HepG2 (cell line): ENCODE data around the gene KRTAP10-2. TPM values are rescaled to one million over a fixed set of nuclear protein-coding genes. Genes with fewer than 3 reads are reported as not detected.

ENCODE experiments used
- ELF1 ChIP-seq: sonication (generic); formaldehyde crosslinking; IDR thresholded peaks from 2 replicates; pipeline ENCODE4 v1.4.0; 2020; ENCODE audit warnings: missing genetic modification reagents
- IRF2 ChIP-seq: IDR thresholded peaks from 2 replicates; pipeline ENCODE4 v1.6.1; 2018; ENCODE audit warnings: missing genetic modification reagents, missing compliant biosample characterization
- IRX3 ChIP-seq: sonication (generic); formaldehyde crosslinking; IDR thresholded peaks from 2 replicates; pipeline ENCODE4 v1.8.1; 2023; ENCODE audit warnings: mild to moderate bottlenecking, low read depth, missing genetic modification reagents, borderline replicate concordance
- JUN ChIP-seq: sonication (generic); formaldehyde crosslinking; IDR thresholded peaks from 2 replicates; pipeline ENCODE4 v1.4.0; 2020; ENCODE audit warnings: mild to moderate bottlenecking, missing genetic modification reagents
- KDM1A ChIP-seq: IDR thresholded peaks from 2 replicates; pipeline ENCODE4 v1.6.1; 2016; ENCODE audit warnings: missing compliant biosample characterization
- NFE2L2 ChIP-seq: fragments of 150-350 bp; IDR thresholded peaks from 2 replicates; pipeline ENCODE4 v1.6.1; 2014; ENCODE audit warnings: low read length
- NFKB2 ChIP-seq: sonication (generic); formaldehyde crosslinking; IDR thresholded peaks from 2 replicates; pipeline ENCODE4 v1.4.0; 2020; ENCODE audit warnings: missing genetic modification reagents, borderline replicate concordance
- SP140L ChIP-seq: sonication (generic); formaldehyde crosslinking; IDR thresholded peaks from 2 replicates; pipeline ENCODE4 v1.4.0; 2020; ENCODE audit warnings: missing genetic modification reagents, borderline replicate concordance
- THAP11 ChIP-seq: IDR thresholded peaks from 2 replicates; pipeline ENCODE4 v1.6.1; 2016; ENCODE audit warnings: missing biosample characterization, missing genetic modification reagents
- TOPORS ChIP-seq: sonication (generic); formaldehyde crosslinking; IDR thresholded peaks from 2 replicates; pipeline ENCODE4 v1.8.0; 2023; ENCODE audit warnings: mild to moderate bottlenecking, missing genetic modification reagents
- ZBTB7A ChIP-seq: sonication (generic); formaldehyde crosslinking; IDR thresholded peaks from 2 replicates; pipeline ENCODE4 v1.8.0; 2022; ENCODE audit warnings: mild to moderate bottlenecking, missing genetic modification reagents
- ZNF225 ChIP-seq: sonication (generic); formaldehyde crosslinking; IDR thresholded peaks from 2 replicates; pipeline ENCODE4 v1.4.0; 2020; ENCODE audit warnings: mild to moderate bottlenecking, missing genetic modification reagents
- ZNF274 ChIP-seq: sonication (generic); formaldehyde crosslinking; IDR thresholded peaks from 2 replicates; pipeline ENCODE4 v1.5.1; 2020; ENCODE audit warnings: mild to moderate bottlenecking, missing genetic modification reagents
- ZNF30 ChIP-seq: sonication (generic); formaldehyde crosslinking; IDR thresholded peaks from 2 replicates; pipeline ENCODE4 v1.5.0; 2020; ENCODE audit warnings: mild to moderate bottlenecking, missing genetic modification reagents
- ZNF629 ChIP-seq: sonication (generic); formaldehyde crosslinking; conservative IDR thresholded peaks from 2 replicates; pipeline ENCODE4 v1.5.0; 2020; ENCODE audit warnings: missing genetic modification reagents
- ZSCAN25 ChIP-seq: sonication (generic); formaldehyde crosslinking; IDR thresholded peaks from 2 replicates; pipeline ENCODE4 v1.8.0; 2022; ENCODE audit warnings: mild to moderate bottlenecking, missing genetic modification reagents
- polyA plus RNA-seq, 8 experiments: library from polyadenylated mRNA; depleted of rRNA in 3 of 8; stranded (reverse) in 7 of 8; unstranded in 1 of 8; fragments of >200 nt; fragmentation: Illumina TruSeq in 4 of 8; extraction: Trizol in 4 of 8; gene quantifications; 2 replicates each; pipeline versions ENCODE4 v1.2.1 to v1.2.3, GENCODE V29; 2011 to 2016; ENCODE audit warnings: low read depth in 4 of 8, missing spikeins in 1 of 8, mixed read lengths in 1 of 8; ENCODE audit not compliant: insufficient read depth in 1 of 8
- total RNA-seq, 5 experiments: library from RNA; depleted of rRNA; stranded (reverse); fragments of >200 nt; fragmentation: Illumina TruSeq; extraction: Trizol; gene quantifications; 2 replicates each; pipeline ENCODE4 v1.2.3, GENCODE V29; 2016; ENCODE audit warnings: low read depth in 1 of 5
- TF ChIP-seq, protein P1 (sequence below): sonication (generic); formaldehyde crosslinking; IDR thresholded peaks from 2 replicates; pipeline ENCODE4 v1.5.0; 2020; ENCODE audit warnings: mild to moderate bottlenecking, missing genetic modification reagents
- TF ChIP-seq, protein P2 (sequence below): sonication (generic); formaldehyde crosslinking; IDR thresholded peaks from 2 replicates; pipeline ENCODE4 v1.5.1; 2020; ENCODE audit warnings: mild to moderate bottlenecking, missing genetic modification reagents, borderline replicate concordance
- TF ChIP-seq, protein P3 (sequence below): sonication (generic); formaldehyde crosslinking; IDR thresholded peaks from 2 replicates; pipeline ENCODE4 v1.9.0; 2022; ENCODE audit warnings: low read depth, missing genetic modification reagents
- TF ChIP-seq, protein P4 (sequence below): sonication (generic); formaldehyde crosslinking; IDR thresholded peaks from 2 replicates; pipeline ENCODE4 v1.4.0; 2020; ENCODE audit warnings: missing genetic modification reagents
- TF ChIP-seq, protein P5 (sequence below): sonication (generic); formaldehyde crosslinking; IDR thresholded peaks from 2 replicates; pipeline ENCODE4 v1.4.0; 2020; ENCODE audit warnings: missing genetic modification reagents, mild to moderate bottlenecking, borderline replicate concordance
- TF ChIP-seq, protein P6 (sequence below): sonication (generic); formaldehyde crosslinking; IDR thresholded peaks from 2 replicates; pipeline ENCODE4 v1.5.0; 2020; ENCODE audit warnings: missing genetic modification reagents

KRTAP10-2 gene
- total and polyA plus RNA-seq, 2 of the 13 experiments (the other 11 are each of a cell fraction or from before 2014, with no cell fraction given), result not detected

DNA sequence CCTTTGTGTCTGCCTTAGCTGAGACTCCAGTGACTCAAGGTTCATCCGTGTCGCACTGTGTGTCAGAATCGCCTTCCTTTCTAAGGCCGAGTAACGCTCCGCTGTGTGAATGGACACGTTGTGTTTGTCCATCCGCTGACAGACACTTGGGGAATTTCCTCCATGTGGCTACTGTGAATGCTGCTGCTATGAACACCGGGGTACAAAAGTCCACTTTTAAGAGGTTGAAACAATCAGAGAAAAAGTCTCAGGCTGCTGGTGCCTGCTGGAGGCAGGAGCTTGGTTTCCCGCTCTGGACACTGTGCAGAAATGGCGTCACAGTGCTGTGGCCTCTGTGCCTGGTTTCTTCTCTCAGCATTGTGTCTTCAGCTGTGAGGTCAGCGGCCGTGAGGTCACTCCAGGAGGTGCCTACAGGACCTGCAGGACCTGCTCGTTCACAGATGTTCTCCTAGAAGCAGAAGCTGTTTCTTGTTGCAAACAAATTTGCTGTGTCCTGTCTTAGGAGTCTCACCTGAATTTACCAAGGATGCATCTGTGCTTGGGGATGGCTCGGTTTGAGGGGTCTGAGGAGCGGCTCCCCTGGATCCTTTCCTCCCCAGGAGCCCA lies 45.5 kb downstream of the KRTAP10-2 start (continued):
- TF ChIP-seq ZNF629 (CRISPR knock-in tag) (peak; percentile 34; the same call in 1 of the 2 replicates), ZBTB7A (no peak), ELF1 (peak; percentile 6; the same call in 1 of the 2 replicates), TOPORS (CRISPR knock-in tag) (0 out of 2 replicates have a peak, but pooled peaks have one; percentile 64), NFE2L2 (no peak), IRF2 (CRISPR knock-in tag) (peak; percentile 60), ZSCAN25 (CRISPR knock-in tag) (no peak), ZNF30 (CRISPR knock-in tag) (no peak), JUN (CRISPR knock-in tag) (0 out of 2 replicates have a peak, but pooled peaks have one; percentile 11), IRX3 (no peak), THAP11 (CRISPR knock-in tag) (peak; percentile 47), KDM1A (0 out of 2 replicates have a peak, but pooled peaks have one; percentile 50), SP140L (CRISPR knock-in tag) (no peak), ZNF225 (CRISPR knock-in tag) (no peak), NFKB2 (CRISPR knock-in tag) (no peak), ZNF274 (CRISPR knock-in tag) (peak; percentile 58; the same call in 1 of the 2 replicates)
- TF ChIP-seq, protein P1, sequence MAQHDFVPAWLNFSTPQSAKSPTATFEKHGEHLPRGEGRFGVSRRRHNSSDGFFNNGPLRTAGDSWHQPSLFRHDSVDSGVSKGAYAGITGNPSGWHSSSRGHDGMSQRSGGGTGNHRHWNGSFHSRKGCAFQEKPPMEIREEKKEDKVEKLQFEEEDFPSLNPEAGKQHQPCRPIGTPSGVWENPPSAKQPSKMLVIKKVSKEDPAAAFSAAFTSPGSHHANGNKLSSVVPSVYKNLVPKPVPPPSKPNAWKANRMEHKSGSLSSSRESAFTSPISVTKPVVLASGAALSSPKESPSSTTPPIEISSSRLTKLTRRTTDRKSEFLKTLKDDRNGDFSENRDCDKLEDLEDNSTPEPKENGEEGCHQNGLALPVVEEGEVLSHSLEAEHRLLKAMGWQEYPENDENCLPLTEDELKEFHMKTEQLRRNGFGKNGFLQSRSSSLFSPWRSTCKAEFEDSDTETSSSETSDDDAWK (CRISPR knock-in tag), result no peak
- TF ChIP-seq, protein P2, sequence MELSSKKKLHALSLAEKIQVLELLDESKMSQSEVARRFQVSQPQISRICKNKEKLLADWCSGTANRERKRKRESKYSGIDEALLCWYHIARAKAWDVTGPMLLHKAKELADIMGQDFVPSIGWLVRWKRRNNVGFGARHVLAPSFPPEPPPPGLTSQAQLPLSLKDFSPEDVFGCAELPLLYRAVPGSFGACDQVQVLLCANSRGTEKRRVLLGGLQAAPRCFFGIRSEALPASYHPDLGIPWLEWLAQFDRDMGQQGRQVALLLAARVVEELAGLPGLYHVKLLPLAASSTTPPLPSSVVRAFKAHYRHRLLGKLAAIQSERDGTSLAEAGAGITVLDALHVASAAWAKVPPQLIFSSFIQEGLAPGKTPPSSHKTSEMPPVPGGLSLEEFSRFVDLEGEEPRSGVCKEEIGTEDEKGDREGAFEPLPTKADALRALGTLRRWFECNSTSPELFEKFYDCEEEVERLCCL (CRISPR knock-in tag), result no peak
- TF ChIP-seq, protein P3, sequence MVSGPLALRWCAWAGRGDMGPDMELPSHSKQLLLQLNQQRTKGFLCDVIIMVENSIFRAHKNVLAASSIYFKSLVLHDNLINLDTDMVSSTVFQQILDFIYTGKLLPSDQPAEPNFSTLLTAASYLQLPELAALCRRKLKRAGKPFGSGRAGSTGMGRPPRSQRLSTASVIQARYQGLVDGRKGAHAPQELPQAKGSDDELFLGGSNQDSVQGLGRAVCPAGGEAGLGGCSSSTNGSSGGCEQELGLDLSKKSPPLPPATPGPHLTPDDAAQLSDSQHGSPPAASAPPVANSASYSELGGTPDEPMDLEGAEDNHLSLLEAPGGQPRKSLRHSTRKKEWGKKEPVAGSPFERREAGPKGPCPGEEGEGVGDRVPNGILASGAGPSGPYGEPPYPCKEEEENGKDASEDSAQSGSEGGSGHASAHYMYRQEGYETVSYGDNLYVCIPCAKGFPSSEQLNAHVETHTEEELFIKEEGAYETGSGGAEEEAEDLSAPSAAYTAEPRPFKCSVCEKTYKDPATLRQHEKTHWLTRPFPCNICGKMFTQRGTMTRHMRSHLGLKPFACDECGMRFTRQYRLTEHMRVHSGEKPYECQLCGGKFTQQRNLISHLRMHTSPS (CRISPR knock-in tag), result no peak
- TF ChIP-seq, protein P4, sequence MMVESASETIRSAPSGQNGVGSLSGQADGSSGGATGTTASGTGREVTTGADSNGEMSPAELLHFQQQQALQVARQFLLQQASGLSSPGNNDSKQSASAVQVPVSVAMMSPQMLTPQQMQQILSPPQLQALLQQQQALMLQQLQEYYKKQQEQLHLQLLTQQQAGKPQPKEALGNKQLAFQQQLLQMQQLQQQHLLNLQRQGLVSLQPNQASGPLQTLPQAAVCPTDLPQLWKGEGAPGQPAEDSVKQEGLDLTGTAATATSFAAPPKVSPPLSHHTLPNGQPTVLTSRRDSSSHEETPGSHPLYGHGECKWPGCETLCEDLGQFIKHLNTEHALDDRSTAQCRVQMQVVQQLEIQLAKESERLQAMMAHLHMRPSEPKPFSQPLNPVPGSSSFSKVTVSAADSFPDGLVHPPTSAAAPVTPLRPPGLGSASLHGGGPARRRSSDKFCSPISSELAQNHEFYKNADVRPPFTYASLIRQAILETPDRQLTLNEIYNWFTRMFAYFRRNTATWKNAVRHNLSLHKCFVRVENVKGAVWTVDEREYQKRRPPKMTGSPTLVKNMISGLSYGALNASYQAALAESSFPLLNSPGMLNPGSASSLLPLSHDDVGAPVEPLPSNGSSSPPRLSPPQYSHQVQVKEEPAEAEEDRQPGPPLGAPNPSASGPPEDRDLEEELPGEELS (CRISPR knock-in tag), result peak; percentile 62; the same call in 1 of the 2 replicates
- TF ChIP-seq, protein P5, sequence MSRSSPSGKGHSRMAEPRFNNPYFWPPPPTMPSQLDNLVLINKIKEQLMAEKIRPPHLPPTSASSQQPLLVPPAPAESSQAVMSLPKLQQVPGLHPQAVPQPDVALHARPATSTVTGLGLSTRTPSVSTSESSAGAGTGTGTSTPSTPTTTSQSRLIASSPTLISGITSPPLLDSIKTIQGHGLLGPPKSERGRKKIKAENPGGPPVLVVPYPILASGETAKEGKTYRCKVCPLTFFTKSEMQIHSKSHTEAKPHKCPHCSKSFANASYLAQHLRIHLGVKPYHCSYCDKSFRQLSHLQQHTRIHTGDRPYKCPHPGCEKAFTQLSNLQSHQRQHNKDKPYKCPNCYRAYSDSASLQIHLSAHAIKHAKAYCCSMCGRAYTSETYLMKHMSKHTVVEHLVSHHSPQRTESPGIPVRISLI (CRISPR knock-in tag), result no peak
- TF ChIP-seq, protein P6, sequence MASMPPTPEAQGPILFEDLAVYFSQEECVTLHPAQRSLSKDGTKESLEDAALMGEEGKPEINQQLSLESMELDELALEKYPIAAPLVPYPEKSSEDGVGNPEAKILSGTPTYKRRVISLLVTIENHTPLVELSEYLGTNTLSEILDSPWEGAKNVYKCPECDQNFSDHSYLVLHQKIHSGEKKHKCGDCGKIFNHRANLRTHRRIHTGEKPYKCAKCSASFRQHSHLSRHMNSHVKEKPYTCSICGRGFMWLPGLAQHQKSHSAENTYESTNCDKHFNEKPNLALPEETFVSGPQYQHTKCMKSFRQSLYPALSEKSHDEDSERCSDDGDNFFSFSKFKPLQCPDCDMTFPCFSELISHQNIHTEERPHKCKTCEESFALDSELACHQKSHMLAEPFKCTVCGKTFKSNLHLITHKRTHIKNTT (CRISPR knock-in tag), result no peak
